ENCODE data around the gene PSMA1.

PSMA1 gene

GRCh38 chr11:14529951-14530350 lies 9.8 kb upstream of the PSMA1 start:
- no peak for DNase-seq (ENCODE audit: low read depth in 2 of 2)

GRCh38 chr11:14529321-14529720 lies 9.1 kb upstream of the PSMA1 start:
- DNase-seq (ENCODE audit: low read depth in 2 of 2) = no peak

GRCh38 chr11:14522801-14523200 lies 2.6 kb upstream of the PSMA1 start:
- DNase-seq (ENCODE audit: low read depth in 2 of 2) = no peak

- DNase-seq (ENCODE audit: low read depth in 2 of 2) = no peak
These were observed 2.1 kb upstream of the PSMA1 start for GRCh38 chr11:14522245-14522644.

- DNase-seq (ENCODE audit: low read depth in 2 of 2) = no peak
These were observed 563 bp upstream of the PSMA1 start for GRCh38 chr11:14520747-14521151.

GRCh38 chr11:14519597-14519916 lies 629 bp downstream of the PSMA1 start:
- no peak for DNase-seq (ENCODE audit: low read depth in 2 of 2)

GRCh38 chr11:14518820-14519219 lies 1.4 kb downstream of the PSMA1 start:
- no peak for DNase-seq (ENCODE audit: low read depth in 2 of 2)

- no peak for DNase-seq (ENCODE audit: low read depth in 2 of 2)
These were observed 6.4 kb downstream of the PSMA1 start for GRCh38 chr11:14513800-14514199.

GRCh38 chr11:14506532-14506931 lies 13.7 kb downstream of the PSMA1 start:
- DNase-seq (ENCODE audit: low read depth in 2 of 2) = no peak

- DNase-seq (ENCODE audit: low read depth in 2 of 2) = no peak
These were observed 17.2 kb downstream of the PSMA1 start for GRCh38 chr11:14503023-14503422.

GRCh38 chr11:14502039-14502438 lies 18.1 kb downstream of the PSMA1 start:
- DNase-seq (ENCODE audit: low read depth in 2 of 2) = no peak

- DNase-seq (ENCODE audit: low read depth in 2 of 2) = peak; percentile 19 to 21
These were observed 20.0 kb downstream of the PSMA1 start for GRCh38 chr11:14500181-14500651.

GRCh38 chr11:14499560-14500180 lies 20.5 kb downstream of the PSMA1 start, which contains the start of gene COPB1:
Gene COPB1 (minus strand): TSS chr11:14499811. CDS start chr11:14498928, 883 bp downstream.
- peak; percentile 80 to 82 for DNase-seq (ENCODE audit: low read depth in 2 of 2)

- peak in 1 of 2 donors; percentile 16 for DNase-seq (ENCODE audit: low read depth in 2 of 2)
These were observed 21.0 kb downstream of the PSMA1 start for GRCh38 chr11:14499178-14499559.

GRCh38 chr11:14480716-14481115 lies 39.5 kb downstream of the PSMA1 start:
- DNase-seq (ENCODE audit: low read depth in 2 of 2) = no peak

- DNase-seq (ENCODE audit: low read depth in 2 of 2) = no peak
These were observed 49.1 kb downstream of the PSMA1 start for GRCh38 chr11:14471127-14471526.

- no peak for DNase-seq (ENCODE audit: low read depth in 2 of 2)
These were observed 56.6 kb downstream of the PSMA1 start for GRCh38 chr11:14463623-14464022.

GRCh38 chr11:14460147-14460546 lies 60.0 kb downstream of the PSMA1 start:
- no peak for DNase-seq (ENCODE audit: low read depth in 2 of 2)

GRCh38 chr11:14458377-14458776 lies 61.8 kb downstream of the PSMA1 start:
- DNase-seq (ENCODE audit: low read depth in 2 of 2) = no peak

- DNase-seq (ENCODE audit: low read depth in 2 of 2) = no peak
These were observed 64.3 kb downstream of the PSMA1 start for GRCh38 chr11:14455648-14456430.
